Fibroblast of skin of right biceps (primary cell): ENCODE measurements around the gene CACNA2D2.

Source experiments
- DNase-seq: peaks from one replicate; pipeline ENCODE4 v3.0.0-alpha.2; 2013

Gene CACNA2D2

DNA sequence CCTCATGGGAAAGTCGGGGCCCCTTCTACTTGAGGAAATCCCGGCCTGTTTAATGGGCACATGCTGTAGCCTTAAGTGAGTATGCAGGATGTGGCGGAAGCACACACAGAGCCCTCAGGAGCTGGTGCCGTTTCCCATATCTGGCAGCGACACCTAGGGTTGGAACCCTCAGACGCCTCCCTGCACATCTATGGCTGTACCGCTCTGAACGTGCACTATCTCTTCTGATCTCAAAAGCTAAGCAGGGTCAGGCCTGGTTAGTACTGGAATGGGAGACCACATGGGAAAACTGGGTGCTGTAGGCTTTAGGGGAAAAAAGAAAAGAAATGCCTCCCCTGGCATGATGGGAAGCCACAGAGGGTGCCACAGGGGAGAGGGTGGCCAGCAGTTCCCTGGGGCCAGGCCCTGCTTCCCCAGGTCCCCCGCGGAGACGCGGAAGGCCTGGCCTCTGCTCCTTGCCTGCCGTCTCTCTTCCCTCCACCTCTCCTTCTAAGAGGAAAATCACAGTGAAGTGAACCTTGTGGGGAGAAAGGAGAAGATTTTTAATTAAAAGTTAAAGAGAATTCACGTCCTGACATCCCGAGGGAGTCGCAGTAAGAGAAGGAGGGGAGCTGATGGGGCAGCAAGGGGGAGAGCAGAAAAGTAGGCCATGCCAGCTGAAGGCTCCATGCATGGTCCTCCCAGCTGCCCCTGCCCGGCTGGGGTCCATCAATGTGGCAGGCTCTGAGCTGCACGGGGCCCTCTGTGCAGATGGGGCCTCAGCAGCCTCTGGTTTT is 83.7 kb downstream of the CACNA2D2 start:
- no peak for DNase-seq

DNA sequence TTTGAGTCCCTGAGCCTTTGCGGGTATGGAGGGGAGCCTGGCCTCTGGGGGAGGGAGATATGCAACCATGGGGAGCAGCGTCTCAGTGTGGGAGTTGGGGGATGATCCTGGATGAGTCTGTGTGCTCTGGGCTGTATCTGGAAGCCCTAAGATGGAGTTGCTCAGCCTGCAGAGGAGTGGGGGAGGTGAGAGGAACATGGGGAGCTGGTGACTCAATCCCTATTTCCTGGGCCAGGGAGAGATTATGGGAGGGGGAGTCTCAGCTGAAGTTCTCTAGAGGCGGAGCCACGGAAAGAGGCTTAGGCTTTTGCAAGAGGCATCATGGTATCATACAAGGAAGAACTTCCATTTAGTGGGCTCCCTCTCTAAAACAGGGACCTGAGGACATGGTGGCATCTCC is 84.6 kb downstream of the CACNA2D2 start:
- DNase-seq: peak; percentile 77

DNA sequence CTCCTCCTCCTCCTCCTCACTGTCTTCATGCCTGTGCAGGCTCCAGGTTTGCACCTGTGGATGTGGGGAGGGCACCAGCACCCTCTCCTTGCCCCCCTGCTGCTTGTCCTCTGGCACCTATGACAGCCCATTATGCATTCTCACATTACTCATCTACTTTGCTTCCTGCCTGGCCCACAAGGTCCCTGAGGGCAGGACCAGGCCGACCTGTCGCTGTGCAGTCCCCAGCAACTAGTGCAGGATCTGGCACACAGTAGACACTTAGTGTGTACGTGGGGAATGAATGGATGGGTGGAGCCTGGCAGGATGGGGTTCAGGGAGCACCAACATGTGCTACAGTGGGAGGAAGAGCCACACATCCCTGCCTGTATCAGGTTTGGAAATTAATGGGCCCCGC is 85.8 kb downstream of the CACNA2D2 start:
- no peak for DNase-seq

DNA sequence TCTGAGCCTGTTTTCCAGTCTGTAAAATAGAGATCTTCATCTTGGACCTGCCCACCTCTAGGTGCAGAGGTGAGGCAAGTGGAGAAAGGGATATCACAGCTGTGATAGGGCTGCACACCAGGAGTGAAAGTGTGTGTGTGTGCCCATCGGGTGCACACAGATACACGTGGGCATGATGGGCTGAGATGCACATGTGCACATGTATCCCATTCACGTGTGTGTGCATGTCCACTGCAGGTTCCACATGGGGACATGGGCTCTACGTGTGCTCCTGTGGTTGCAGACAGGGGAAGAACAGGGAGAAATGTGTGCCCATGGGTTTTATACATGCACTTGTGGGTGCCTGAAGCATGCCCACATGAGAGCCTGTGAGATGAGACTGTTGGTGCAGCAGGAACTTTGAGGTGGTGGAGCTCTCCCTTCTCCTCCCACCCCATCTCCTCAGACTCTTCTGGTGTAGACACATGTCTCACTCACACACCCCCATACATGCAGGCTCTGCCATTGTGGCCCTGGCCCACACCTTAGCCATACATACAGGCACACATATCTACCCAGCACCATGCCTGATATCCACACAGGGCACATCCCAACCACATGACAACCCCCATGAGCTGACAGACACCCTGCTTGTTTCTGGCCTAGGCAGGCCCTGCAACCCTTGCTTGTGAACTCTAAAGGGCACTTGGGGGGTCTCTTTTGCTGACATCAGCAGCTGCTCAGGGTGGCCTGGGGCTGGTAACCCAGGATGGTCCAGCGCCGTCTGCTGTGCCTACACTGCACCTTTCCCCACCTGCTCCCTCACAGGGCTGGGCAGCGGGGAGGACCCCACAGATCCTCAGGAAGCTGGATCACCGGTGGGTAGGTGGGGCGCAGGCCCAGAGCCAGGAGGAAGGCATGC is 86.4 kb downstream of the CACNA2D2 start:
- DNase-seq: no peak

DNA sequence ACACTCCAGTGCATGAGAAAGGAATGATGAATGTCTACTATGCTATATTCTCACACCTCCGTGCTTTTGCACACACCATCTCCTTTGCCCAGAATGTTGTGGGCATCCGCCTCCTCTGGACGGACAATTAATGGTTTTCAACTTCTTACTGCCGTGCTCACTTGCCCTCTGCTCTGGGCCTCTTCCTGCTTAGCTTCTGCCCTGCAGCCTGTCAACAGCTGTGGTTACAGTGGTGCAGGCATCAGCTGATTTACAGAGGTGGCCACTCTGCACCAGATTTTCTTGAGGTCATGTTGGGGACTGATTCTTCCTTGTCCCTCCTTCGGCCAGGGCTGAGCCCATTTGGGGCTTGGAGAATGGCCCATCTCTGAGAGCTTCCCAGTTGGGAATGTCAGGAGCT is 87.6 kb downstream of the CACNA2D2 start:
- DNase-seq: no peak

DNA sequence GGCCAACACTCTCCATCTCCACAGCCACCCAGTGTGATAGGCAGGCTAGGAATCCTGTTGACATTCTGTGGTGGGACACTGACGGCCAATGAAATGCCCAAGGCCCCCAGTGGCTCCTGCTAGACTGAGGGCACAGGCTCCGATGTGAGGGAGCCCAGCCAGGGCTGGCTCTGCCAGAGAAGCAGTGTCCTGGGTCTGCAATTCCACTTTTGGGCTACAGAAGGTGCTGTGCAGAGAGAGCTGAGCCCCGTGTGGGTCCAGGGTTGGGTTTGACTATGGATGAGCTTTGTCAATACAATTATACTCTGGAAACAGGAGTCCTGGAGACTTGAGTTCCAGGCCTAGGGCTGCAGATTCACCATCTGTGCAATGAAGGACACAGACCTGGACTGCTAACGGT is 88.4 kb downstream of the CACNA2D2 start:
- DNase-seq: no peak

DNA sequence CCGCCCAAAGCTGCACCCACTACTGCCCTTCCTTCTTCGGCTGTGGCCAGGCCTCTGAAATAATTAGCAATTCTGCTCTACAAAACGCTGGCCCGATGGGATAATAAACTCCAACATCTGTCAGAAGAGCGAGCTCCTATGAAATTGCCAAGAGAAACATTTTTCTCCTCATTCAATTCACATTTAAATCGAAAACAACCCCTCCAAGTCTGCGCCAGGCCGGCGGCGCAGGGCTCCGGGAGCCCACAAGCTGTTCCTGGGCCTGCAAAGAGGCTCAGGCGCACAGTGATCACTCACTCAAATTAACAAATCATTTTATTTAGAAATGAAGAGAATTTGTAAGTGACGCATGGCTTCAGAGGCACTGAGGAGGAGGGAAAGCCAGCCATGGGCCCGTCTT is 88.8 kb downstream of the CACNA2D2 start:
- no peak for DNase-seq

DNA sequence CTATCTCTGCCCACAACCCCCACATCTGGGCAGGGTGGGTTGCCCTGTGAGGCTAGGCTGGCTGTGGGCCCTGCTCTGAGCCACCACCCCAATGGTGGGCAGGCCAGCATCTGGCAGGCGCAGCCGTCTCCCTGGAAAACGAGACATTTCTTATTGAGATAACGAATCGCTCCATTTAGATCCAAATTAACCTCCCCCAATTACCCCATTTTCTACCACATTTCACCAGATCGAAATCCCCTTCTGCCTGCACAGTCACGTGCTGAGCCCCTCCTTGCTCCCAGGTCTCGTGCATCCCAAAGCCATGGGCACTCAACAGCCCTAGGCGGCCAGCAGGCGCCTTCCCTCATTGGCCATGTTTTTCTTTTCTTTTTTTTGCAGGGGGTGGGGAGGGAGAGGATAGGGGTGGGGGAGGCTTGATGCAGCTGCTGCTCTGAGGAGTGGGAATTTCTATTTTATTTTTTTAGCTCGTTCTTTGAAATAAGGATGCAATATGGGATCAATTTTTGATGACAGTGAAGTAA is 91.1 kb downstream of the CACNA2D2 start:
- no peak for DNase-seq

DNA sequence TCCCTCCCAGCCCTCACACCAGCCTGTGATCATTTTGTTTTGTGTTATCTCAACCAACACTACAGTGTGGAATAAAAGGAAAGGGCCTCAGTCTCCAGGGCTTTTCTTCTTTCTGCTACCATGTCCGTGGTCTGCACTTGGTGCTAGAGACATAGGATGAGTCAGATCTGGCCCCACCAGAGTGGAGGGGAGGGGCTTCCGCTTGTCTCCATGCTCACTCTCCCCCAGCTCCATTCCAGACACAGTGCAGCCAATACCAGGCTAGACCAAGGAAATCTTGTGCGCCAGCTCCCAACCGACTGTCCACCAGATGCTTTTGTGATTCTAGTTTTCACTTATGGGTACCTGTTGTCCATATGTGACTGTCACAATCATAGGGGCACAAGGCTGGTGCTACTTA is 92.2 kb downstream of the CACNA2D2 start:
- peak; percentile 34 for DNase-seq

DNA sequence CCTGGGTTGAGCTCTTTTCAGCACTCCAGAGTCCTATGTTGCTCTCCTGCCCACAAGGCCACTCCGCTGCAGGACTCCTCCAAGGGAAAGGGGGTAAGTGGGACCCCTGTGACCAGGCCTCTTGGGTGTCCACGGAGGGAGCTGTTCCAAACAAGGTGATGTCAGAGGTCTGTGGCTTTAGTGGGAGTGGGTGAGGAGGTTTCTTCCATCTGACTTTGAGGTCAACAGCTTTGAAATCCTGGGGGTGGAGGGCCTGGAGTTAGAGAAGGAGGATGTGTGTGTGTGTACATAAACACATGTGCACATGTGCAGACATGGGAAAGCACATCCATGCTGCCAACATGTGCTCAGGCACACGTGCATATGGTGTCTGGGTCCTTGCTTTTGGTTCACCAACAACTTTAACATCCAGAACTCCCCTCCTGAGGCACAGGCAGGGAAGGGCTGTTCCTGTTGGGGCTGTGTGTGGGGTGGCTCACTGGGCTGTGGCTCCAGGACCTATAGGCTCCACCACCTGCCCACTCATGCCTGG is 92.8 kb downstream of the CACNA2D2 start:
- no peak for DNase-seq

DNA sequence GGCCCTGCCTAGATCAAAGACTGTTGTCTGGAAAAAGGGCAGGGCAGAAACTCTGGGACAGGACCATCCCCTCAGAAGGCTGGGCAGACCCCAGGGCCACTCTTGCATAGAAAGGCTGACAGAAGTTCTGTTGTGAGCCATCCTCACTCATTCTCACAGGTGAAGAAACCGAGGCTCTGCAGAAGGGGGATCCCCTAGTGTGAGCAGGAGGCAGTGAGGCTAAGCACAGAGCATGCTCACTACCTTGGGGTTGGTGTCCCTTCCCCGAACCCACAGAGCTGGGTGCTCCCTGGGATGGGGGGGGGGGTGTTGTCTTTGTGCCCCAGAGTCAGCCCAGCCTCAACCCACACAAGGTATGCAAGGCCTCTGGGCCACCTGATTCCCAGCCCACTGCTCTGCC is 93.2 kb downstream of the CACNA2D2 start:
- DNase-seq: no peak

DNA sequence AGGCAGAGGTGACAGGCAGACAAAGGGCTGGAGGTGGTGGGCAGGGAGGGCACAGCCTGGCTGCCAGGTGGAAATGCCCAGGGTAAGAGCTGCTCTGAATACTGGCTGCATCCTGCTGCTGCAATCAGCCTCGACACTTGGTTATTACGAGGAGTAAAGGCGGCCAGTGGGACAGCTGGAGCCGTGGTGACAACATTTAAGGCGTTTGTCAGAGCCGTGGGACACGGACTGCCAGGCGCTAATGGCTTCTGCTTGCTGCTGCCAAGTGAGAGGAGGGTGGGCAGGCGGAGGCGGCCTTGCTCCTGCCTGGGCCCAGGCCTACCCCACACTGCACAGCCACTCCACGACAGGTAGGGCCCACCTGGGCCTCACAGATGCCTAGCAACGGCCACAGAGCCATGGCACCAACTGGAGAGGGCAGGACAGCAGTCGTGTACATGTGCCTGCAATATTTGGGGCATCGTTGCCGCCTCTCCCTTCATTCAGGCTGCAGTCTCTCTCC is 94.9 kb downstream of the CACNA2D2 start:
- DNase-seq: no peak

DNA sequence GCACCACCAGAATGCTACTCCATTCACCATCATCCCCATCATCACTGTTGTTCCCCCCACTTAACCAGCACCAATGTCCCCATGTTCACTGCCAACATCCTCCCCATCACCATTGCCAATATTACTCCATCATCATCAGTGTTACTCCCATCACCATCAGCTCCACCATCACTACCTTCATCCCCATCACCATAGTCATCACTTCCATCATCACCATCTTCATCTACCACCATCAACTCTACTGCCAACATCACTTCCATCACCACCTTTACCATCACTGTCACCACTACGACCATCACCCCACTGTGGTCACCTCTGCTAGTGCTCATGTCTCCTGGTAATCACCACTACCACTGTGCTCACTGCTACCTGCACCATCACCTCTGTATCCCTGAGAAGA is 96.9 kb downstream of the CACNA2D2 start:
- DNase-seq: no peak

DNA sequence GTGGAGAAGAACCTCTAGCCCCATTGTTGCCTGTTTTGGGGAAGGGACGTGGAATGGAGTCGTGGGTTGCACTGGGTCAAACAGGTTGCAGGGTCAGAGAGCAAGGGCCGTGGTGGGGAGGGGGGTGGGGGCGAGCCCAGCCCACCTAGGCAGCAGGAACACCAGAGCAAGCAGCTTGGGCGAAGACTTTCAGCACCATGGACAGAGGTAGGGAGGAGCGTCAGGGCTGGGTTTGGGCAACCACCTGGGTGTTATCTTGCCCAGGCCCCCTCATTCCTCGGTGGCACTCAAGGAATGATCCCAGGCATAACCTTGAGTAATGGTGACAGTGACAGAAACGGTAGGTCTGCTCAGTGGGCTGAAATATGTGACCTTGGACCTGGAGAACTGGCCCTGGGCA is 98.2 kb downstream of the CACNA2D2 start:
- peak; percentile 24 for DNase-seq

DNA sequence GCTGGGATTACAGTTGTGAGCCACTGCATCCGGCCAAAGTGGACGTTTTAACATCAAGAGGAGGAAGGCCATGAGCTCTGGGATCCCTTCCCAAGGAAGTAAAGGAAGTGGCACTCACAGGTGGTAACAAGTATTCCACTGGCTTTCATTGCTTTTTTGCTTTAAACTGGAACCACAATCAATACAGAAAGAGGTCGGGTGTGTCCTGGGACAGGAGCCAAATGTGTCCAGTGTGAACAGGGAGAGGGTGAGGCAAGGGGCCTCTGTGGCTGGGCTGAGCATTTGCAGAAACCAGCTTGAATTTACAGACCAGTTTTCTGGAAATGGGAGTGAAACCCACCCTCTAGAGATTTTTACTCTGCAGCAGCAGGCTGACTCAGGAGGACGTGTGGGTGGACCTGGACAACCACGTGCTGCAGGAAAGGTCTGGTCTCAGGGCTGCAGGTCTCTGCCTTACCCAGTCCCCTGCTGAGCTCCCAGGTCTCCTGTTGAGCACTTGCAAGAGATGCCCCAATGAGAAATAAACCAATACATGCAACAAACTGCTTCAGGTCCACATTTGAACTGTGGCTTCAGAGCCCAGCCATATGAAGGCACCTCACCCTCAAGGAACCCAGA is 101.3 kb downstream of the CACNA2D2 start:
- DNase-seq: no peak

DNA sequence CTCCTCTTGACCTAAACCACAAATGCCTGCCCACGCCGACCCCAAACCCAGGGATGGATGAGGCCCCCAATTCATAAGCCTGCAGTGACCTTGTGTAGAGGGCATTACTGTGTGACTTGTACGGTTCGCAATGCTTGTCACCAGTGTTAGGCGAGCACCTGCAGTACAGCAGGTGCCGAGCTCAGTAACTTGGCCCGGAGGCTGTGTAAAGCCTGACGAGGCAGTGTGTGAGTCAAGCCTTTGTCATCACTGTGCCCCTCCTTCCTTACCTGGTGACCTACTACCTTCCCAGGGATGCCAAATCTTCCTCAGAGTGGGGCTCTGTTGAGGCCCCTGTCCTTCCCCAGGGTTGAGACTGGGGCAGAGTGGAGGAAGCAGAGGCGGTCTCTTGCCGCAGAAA is 106.9 kb downstream of the CACNA2D2 start:
- no peak for DNase-seq

DNA sequence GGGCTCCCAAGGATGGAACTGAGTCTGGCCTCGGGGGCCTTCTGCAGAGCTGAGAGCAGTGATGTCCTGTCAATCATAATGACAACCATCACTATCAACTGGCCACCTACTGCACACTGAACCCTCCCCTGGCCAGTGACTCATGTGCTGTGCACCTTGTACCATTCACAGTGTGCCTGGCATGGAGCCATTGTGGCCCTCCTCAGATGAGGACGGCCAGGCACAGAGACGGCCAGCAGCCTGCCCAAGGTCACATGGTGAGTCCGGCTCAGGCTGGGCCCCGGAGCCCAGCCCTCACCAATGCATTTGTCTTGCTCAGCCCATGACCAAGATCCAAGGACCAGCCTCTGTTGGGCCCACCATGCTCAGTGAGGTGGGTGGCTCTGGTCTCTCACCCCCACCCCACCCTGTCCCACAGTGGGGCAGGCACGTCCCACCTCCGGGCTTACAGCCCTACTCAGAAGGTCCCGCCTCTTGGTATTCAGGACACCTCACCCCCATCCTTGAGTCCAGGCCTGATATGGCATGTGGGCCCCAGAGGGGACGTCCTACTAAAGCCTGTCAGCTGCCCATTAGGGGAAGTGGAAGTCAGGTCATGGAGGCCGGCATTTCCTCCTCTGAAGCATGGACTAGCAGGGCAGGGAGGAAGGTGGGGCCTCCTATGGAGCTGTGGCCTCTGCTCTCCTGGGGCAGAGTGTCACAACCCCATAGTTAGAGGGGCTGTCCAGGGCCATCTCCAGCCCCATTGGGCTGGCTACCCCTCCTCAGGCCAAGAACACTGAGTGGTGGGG is 108.2 kb downstream of the CACNA2D2 start:
- no peak for DNase-seq

DNA sequence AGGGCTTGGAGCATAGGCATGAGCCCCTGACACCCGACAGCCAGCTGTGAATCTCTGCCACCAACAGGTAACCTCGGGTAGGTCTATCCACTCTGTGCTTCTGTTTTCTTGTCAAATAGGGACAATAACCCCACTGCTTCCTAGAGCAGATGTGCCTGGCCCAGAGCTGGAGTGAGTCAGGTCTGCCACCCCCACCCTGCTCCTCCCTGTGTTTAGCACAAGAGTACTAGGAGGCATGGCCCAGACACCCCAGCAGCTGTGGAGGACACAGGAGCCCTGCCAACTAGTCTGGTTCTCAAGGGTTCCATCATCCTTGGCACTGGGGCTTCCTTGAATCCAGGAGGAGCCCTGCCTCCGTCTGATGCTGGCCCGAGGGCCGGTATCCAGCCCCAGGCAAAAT is 110.4 kb downstream of the CACNA2D2 start:
- DNase-seq: no peak

DNA sequence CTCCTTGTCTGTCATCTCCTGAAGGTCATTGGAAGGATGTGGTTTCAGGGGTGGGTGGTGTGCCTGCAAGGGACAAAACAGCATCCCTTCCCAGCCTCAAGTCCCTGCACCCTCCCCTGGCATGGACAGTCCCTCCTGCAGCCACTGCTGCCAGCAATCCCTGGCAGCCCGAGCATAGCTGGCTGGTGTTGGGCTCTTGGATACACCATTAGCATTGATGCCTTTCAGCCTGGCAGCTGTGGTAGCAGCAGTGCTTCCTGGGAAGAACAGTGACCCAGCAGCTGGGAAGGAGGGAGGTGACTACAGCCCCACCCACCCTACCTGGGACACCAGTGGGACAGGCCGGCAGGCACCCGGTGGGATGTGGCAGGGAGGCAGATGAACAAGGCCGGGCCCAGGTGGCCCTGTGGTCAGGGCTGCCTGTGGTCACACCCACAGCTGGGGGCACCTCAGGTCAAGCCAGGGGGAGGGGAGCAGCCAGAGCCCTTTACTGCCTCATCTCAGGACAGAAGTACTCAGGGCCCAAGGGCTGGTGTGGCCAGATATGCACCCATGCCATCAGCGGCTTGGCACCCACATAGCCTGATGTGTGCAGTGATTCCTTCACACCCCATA is 111.2 kb downstream of the CACNA2D2 start:
- DNase-seq: no peak

DNA sequence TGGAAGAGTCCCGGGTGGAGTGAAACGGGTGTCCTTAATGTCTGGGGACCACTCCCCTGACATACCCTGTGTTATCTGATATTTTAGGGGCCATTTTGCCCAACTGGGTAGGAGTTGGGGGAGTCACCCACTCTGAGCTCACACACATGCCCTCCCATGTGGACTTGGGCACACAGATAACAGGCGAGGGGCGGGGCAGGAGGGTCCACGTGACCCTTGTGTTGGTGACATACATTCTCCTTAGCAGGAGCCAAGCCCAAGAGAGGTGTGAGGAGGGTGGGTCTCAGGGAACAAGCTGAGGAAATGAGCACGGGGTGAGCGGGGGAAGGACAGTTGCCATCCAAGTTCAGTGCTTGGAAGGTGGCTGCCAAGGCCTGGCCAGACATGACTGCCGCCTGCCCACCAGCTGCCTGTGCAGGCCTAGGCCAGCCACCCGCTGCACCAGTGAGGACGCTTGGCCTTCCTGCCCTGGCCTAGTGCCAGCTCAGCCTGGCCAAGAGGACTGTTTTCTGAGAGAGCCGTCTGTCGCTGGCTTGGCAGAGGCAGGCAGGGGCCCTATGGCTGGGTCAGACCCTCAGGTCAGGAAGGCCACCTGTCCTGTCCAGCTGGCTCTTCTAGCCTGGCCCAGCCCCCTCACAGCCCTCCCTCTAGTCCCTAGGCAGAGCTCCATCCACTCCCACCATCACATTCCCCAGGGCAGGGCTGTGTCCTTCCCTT is 112.8 kb downstream of the CACNA2D2 start:
- no peak for DNase-seq

DNA sequence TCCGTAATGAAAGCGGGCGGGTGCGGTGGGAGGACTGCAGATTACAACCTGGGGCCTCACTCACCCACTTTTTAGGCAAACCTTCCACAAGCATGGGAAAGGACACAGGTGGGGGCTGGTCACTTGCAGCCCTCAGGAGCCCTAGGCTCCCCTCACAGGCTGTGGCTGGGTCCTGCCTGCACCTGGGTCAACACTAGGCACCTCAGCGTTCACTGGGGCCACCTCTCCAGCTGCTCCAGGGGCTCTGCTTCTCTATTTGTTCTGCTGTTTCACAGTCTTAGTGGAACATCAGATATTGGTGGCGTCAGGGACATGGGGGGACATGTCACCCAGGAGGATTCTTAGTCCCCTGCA is 114.0 kb downstream of the CACNA2D2 start:
- no peak for DNase-seq
